ENCODE results near the gene BBS5.

- TF ChIP-seq CTCF (IDR thresholded peaks at IDR 0.05; ENCODE audit: poor library complexity) (no peak), EZH2 (IDR thresholded peaks at IDR 0.05; ENCODE audit: borderline replicate concordance) (no peak), EZH2phosphoT487 (IDR thresholded peaks at IDR 0.05; ENCODE audit: low read depth, severe bottlenecking, unreplicated experiment) (no peak)
Measured at GRCh38 chr2:169478339-169478738, 955 bp upstream of the BBS5 start.

All from hepatocyte (in vitro differentiated cells).